Right cardiac atrium (tissue), 5 donors: ENCODE data around the gene RASA3. TPM values are rescaled to one million over a fixed set of nuclear protein-coding genes. Genes with fewer than 3 reads are reported as not detected.
A peak's percentile ranks its signal among the peaks of the same experiment; 100 is the strongest.

ENCODE experiments used
- ATAC-seq, 2 donors: fragments of 200-7000 bp; cut with Tn5 transposase; one replicate each; pipeline versions ENCODE4 v1.8.0 to v1.9.1; 2020; ENCODE audit warnings: moderate library complexity in 2 of 2, mild to moderate bottlenecking in 1 of 2
- DNase-seq, 3 donors: peaks; one replicate each; pipeline ENCODE4 v3.0.0-alpha.2; 2020
- H3K27ac ChIP-seq: one replicate; pipeline ENCODE4 v1.5.1; 2013; ENCODE audit warnings: mild to moderate bottlenecking, low read length, control low read depth, moderate library complexity
- H3K27me3 ChIP-seq: one replicate; pipeline ENCODE4 v1.6.1; 2013; ENCODE audit not compliant: control insufficient read depth, insufficient read depth
- H3K4me1 ChIP-seq: one replicate; pipeline ENCODE4 v1.6.1; 2013; ENCODE audit warnings: low read length; ENCODE audit not compliant: control insufficient read depth, insufficient read depth
- H3K4me3 ChIP-seq: one replicate; pipeline ENCODE4 v1.5.1; 2013; ENCODE audit warnings: low read length, control low read depth
- H3K9me3 ChIP-seq: one replicate; pipeline ENCODE4 v1.6.1; 2013; ENCODE audit warnings: low read length; ENCODE audit not compliant: control insufficient read depth
- WGBS: extraction: QIAGEN DNeasy Blood & Tissue Kit; methylation state at CpG from one replicate; pipeline ENCODE4 v1.1.7; 2013; 5-methylcytosine and 5-hydroxymethylcytosine counted together
- intact Hi-C, 4 donors: fragments of 100-400 bp; cut with DNase I; formaldehyde crosslinking; loops; one replicate each; pipeline versions ENCODE4 v1.11.0 to v1.14.0; 2022 to 2023
- polyA plus RNA-seq: library from polyadenylated mRNA; stranded (reverse); fragments of 200-250 nt; gene quantifications from one replicate; pipeline ENCODE4 v1.2.3, GENCODE V29; 2013
- total RNA-seq, 4 donors: library from RNA; stranded (reverse); fragmentation: NEBNext Ultra II Directional; extraction: Animal tissue kit (Norgen Biotek cat#: 25700); gene quantifications; one replicate each; pipeline ENCODE4 v1.2.1, GENCODE V29; 2021
- donor health status: healthy with polysubstance abuse.
- donor health status: DM: no; HTN: yes; CAD: no.
- donor health status: DM: no; HTN: no; CAD: no.
- donor health status: DM: no; HTN: yes; CAD: no; lungs with severe emphysema.
- donor health status: DM: yes; HTN: yes; CAD: no.

The RASA3 gene
- total and polyA plus RNA-seq, 5 donors = 7.4 to 15.5 (median 10.8) TPM

GRCh38 chr13:114097893-114098688 is 34.3 kb downstream of the RASA3 start:
- WGBS = 86% methylated on average over 27 of the region's 27 CpGs
- intact Hi-C loops = no loop called here
- H3K27ac ChIP-seq = peak overlapping the region; percentile 22

GRCh38 chr13:114097212-114097892 is 35.1 kb downstream of the RASA3 start:
- Histone ChIP-seq H3K27ac (no peak overlapping the region), H3K4me1 (peaks cover 4% of the 10 kb centered on the region), H3K9me3 (no peaks in the 10 kb centered on the region), H3K27me3 (no peaks in the 10 kb centered on the region), H3K4me3 (no peak overlapping the region)
- intact Hi-C loops = no loop called here
- ATAC-seq = no peak
- WGBS = 90% methylated on average over 25 of the region's 25 CpGs
- DNase-seq = peak in 1 of 3 donors; percentile 42

More at GRCh38 chr13:114097893-114098688, 34.3 kb downstream of the RASA3 start:
- Histone ChIP-seq H3K4me1 (peaks cover 4% of the 10 kb centered on the region), H3K27me3 (no peaks in the 10 kb centered on the region), H3K4me3 (no peak overlapping the region), H3K9me3 (no peaks in the 10 kb centered on the region)
- peak in 2 of 3 donors; percentile 42 to 56 for DNase-seq
- no peak for ATAC-seq

- Histone ChIP-seq H3K9me3 (no peaks in the 10 kb centered on the region), H3K27me3 (no peaks in the 10 kb centered on the region)
These were observed 35.6 kb downstream of the RASA3 start for GRCh38 chr13:114096811-114097211.

GRCh38 chr13:114096031-114096485 is 36.4 kb downstream of the RASA3 start:
- 92% methylated on average over 24 of the region's 24 CpGs for WGBS
- intact Hi-C loops = no loop called here
- H3K4me1 ChIP-seq = peaks cover under 1% of the 10 kb centered on the region
- H3K9me3 ChIP-seq = no peaks in the 10 kb centered on the region
- no peaks in the 10 kb centered on the region for H3K27me3 ChIP-seq
- no peak overlapping the region for H3K4me3 ChIP-seq
- DNase-seq (peak in 1 of 3 donors; percentile 27), ATAC-seq (no peak)
- H3K27ac ChIP-seq = no peak overlapping the region

More at GRCh38 chr13:114096811-114097211, 35.6 kb downstream of the RASA3 start:
- no peak for DNase-seq
- no peak for ATAC-seq
- no peak overlapping the region for H3K4me3 ChIP-seq
- no peak overlapping the region for H3K27ac ChIP-seq
- WGBS = 91% methylated on average over 18 of the region's 18 CpGs
- H3K4me1 ChIP-seq = peaks cover 4% of the 10 kb centered on the region
- intact Hi-C loops = no loop called here

GRCh38 chr13:114095486-114095885 is 36.9 kb downstream of the RASA3 start:
- Histone ChIP-seq H3K9me3 (no peaks in the 10 kb centered on the region), H3K4me1 (no peaks in the 10 kb centered on the region), H3K27ac (no peak overlapping the region), H3K27me3 (no peaks in the 10 kb centered on the region), H3K4me3 (no peak overlapping the region)
- intact Hi-C loops = no loop called here
- 85% methylated on average over 4 of the region's 4 CpGs for WGBS
- ATAC-seq (no peak), DNase-seq (no peak)

DNA sequence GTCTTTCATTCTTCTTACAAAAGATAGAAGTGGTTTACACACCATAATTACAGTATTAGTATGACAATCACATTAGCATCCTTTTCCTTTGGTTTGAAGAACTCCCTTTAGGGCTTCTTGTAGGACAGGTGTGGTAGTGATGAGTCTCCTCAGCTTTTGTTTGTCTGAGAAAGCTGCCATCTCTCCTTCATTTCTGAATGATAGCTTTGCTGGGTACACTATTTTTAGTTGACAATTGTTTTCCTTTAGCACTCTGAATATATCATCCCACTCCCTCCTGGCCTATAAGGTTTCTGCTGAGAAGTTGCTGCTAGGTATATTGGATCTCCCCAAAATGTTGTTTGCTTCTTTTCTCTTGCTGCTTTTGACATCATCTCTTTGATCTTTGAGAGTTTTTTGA is 39.3 kb downstream of the RASA3 start:
- no peak overlapping the region for H3K4me3 ChIP-seq
- no peaks in the 10 kb centered on the region for H3K9me3 ChIP-seq
- no peaks in the 10 kb centered on the region for H3K4me1 ChIP-seq
- H3K27ac ChIP-seq = no peak overlapping the region
- intact Hi-C loops = no loop called here
- DNase-seq = no peak
- ATAC-seq = no peak
- H3K27me3 ChIP-seq = no peaks in the 10 kb centered on the region

GRCh38 chr13:114092468-114092867 is 40.0 kb downstream of the RASA3 start:
- H3K4me3 ChIP-seq = no peak overlapping the region
- ATAC-seq (no peak), DNase-seq (no peak)
- no peaks in the 10 kb centered on the region for H3K27me3 ChIP-seq
- H3K27ac ChIP-seq = no peak overlapping the region
- 98% methylated on average over 3 of the region's 3 CpGs for WGBS
- H3K4me1 ChIP-seq = no peaks in the 10 kb centered on the region
- H3K9me3 ChIP-seq = no peaks in the 10 kb centered on the region
- intact Hi-C loops = no loop called here

DNA sequence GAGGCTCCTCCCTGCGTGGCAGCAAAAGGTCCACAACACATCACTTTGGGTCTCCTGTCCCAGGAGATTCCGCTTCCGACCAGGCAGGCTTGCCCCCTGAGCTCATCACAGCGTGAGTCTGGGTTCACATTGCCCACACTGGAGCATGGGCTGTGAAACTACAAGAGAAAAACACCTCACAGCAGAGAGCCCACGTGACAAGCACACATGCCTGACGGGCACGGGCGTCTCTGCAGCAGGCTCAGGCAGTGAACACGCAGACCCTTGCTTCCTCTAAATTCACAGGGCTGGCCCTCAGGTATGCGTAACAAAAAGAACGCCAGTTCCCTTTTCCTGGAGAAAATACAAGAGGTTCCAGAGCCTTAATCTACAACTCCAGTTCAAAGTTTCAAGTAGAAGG is 41.9 kb downstream of the RASA3 start:
- Histone ChIP-seq H3K4me3 (no peak overlapping the region), H3K4me1 (no peaks in the 10 kb centered on the region), H3K27me3 (no peaks in the 10 kb centered on the region), H3K27ac (no peak overlapping the region), H3K9me3 (no peaks in the 10 kb centered on the region)
- DNase-seq (no peak), ATAC-seq (no peak)
- WGBS = 84% methylated on average over 11 of the region's 11 CpGs
- intact Hi-C loops = no loop called here

DNA sequence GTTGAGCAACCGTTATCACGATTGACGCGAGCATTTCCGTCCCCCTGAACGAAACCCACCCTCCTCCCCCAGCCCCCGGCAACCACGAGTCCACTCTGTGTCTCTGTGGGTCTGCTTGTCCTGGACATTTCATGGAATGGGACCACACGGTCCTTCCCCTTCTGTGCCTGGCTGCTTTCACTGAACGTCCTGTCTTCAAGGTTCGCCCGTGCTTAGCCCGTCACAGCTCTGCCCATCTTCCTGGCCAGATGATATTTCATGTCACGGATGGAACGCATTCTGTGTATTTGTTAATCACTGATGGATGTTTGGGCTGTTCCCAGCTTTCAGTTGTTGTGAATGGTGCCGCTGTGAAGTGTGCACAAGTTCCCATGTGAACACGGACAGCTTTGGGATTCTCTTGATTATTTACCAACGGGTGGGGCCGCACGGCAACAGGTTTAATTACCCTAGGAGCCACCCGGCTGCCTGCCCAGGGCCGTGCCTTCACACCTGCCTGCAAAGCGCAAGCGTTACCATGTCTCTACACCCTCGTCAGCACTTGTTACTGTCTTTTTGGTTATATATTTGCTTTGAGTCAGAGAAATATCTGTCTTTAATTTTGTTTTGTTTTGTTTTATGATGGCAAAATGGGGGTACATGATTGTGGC is 42.5 kb downstream of the RASA3 start:
- ATAC-seq (no peak), DNase-seq (no peak)
- H3K27me3 ChIP-seq = no peaks in the 10 kb centered on the region
- no peak overlapping the region for H3K27ac ChIP-seq
- intact Hi-C loops = no loop called here
- H3K4me1 ChIP-seq = no peaks in the 10 kb centered on the region
- H3K9me3 ChIP-seq = no peaks in the 10 kb centered on the region
- 96% methylated on average over 25 of the region's 25 CpGs for WGBS
- H3K4me3 ChIP-seq = no peak overlapping the region

DNA sequence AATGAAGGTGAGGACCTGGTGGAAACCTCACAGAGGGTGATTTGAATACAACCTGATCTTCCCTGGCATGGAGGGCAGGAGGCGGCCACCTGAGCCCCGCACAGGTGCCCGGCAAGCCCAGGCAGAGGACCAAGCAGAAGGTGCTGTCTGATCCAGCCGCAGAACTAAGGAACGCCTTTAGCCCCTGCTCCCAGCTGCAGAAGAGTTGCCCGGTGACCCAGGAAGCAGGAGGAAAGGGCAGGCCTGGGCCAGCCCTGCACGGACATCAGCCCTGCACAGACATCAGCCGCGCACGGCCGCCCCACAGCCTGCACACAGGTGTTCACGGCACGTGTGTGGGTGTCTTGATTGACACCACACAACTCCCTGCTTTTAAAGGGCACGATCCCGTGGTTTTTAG is 43.1 kb downstream of the RASA3 start:
- no peaks in the 10 kb centered on the region for H3K9me3 ChIP-seq
- peak in 1 of 3 donors; percentile 33 for DNase-seq
- peak in 1 of 2 donors; percentile 14 for ATAC-seq
- intact Hi-C loops = no loop called here
- no peaks in the 10 kb centered on the region for H3K4me1 ChIP-seq
- no peaks in the 10 kb centered on the region for H3K27me3 ChIP-seq
- H3K27ac ChIP-seq = no peak overlapping the region
- H3K4me3 ChIP-seq = no peak overlapping the region
- 89% methylated on average over 15 of the region's 15 CpGs for WGBS

DNA sequence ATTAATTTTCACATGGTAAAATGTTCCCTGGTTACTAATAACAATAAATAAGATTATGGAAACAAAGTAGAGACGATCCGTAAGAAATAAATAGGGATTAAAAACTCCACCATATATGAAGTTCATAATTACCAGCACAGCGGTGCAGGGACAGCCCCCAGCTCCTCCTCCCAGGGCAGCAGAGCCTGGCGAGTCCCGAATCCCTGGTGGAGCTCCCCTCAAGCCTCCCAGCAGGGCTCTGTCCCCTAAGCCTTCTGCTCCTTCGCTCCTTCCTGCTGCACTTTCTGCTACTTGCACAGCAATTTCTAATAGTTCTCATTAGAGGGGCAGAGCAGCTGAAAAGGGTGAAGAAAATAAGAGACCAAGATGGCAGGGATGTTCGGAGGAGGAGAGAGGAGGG is 43.6 kb downstream of the RASA3 start:
- H3K27ac ChIP-seq = no peak overlapping the region
- H3K4me1 ChIP-seq = no peaks in the 10 kb centered on the region
- intact Hi-C loops = no loop called here
- no peaks in the 10 kb centered on the region for H3K9me3 ChIP-seq
- H3K27me3 ChIP-seq = no peaks in the 10 kb centered on the region
- H3K4me3 ChIP-seq = no peak overlapping the region
- ATAC-seq (no peak), DNase-seq (no peak)
- WGBS = 93% methylated on average over 7 of the region's 7 CpGs
